A549 (cell line): Measurements from ENCODE around the gene TAS2R50. TPM values are rescaled to one million over a fixed set of nuclear protein-coding genes. Genes with fewer than 3 reads are reported as not detected.
A peak's percentile ranks its signal among the peaks of the same experiment; 100 is the strongest.

Experiments used
- ATAC-seq, 2 experiments: fragments of 200-7000 bp in 1 of 2; fragments of >200 bp in 1 of 2; cut with Nextera tagmentation in 1 of 2; cut with Tn5 transposase in 1 of 2; 3 replicates each; pipeline versions ENCODE4 v1.8.0 to v1.9.1; 2018 to 2020; ENCODE audit warnings: mild to moderate bottlenecking in 1 of 2, moderate library complexity in 1 of 2
- CTCF ChIA-PET: fragments of 300-600 bp; sonication (Branson Sonifier 250); formaldehyde crosslinking; extraction: SDS; loops from one replicate; lab custom pipeline; 2021; ENCODE audit warnings: antibody characterized with exemption, inconsistent platforms; lab: Yijun Ruan, JAX
- POLR2A ChIA-PET: fragments of 350-600 bp; formaldehyde crosslinking; extraction: SDS; loops from one replicate; lab custom pipeline; 2021; ENCODE audit warnings: antibody characterized with exemption, inconsistent platforms; lab: Yijun Ruan, JAX
- DNase-seq, 2 experiments: peaks; one replicate each; pipeline versions ENCODE4 v3.0.0 to v3.0.0-alpha.2; 2011 to 2016; ENCODE audit warnings: low read depth in 1 of 2, low spot score in 1 of 2
- FAIRE-seq: peaks from 2 replicates; lab custom pipeline; 2011; peaks lifted over from hg19 to GRCh38; lab: Jason Lieb, UNC
- H3K27ac ChIP-seq, 2 experiments: fragments of >200 bp; sonication (Bioruptor Twin); formaldehyde crosslinking; 3 replicates each; pipeline ENCODE4 v1.5.1; 2016 to 2017
- H3K4me1 ChIP-seq: fragments of >200 bp; sonication (Bioruptor Twin); formaldehyde crosslinking; 3 replicates; pipeline ENCODE4 v1.6.1; 2016
- H3K4me2 ChIP-seq: fragments of >200 bp; sonication (Bioruptor Twin); formaldehyde crosslinking; 3 replicates; pipeline ENCODE4 v1.6.1; 2016
- H3K4me3 ChIP-seq: fragments of >200 bp; sonication (Bioruptor Twin); formaldehyde crosslinking; 3 replicates; pipeline ENCODE4 v1.5.1; 2016
- H3K9me3 ChIP-seq: fragments of >200 bp; sonication (Bioruptor Twin); formaldehyde crosslinking; 3 replicates; pipeline ENCODE4 v1.6.1; 2016
- BCL3 ChIP-seq: fragments of >200 bp; sonication (Bioruptor Twin); formaldehyde crosslinking; IDR thresholded peaks from 3 replicates; pipeline ENCODE4 v1.6.1; 2016
- CHD4 ChIP-seq: fragments of 200-600 bp; sonication (generic); IDR thresholded peaks from 2 replicates; pipeline ENCODE4 v1.6.1; 2016; ENCODE audit warnings: antibody characterized with exemption, mild to moderate bottlenecking, borderline replicate concordance
- EHF ChIP-seq: fragments of 250-450 bp; sonication (Bioruptor Pico); IDR thresholded peaks from 2 replicates; pipeline ENCODE4 v1.5.0; 2020; ENCODE audit warnings: mild to moderate bottlenecking
- FOXS1 ChIP-seq: fragments of 250-450 bp; sonication (Bioruptor Pico); IDR thresholded peaks from 2 replicates; pipeline ENCODE4 v1.5.0; 2020; ENCODE audit warnings: mild to moderate bottlenecking, moderate library complexity
- GATA3 ChIP-seq: IDR thresholded peaks from 2 replicates; pipeline ENCODE4 v1.6.1; 2012; ENCODE audit warnings: borderline replicate concordance
- HOXA7 ChIP-seq: fragments of 250-450 bp; sonication (Bioruptor Pico); IDR thresholded peaks from 2 replicates; pipeline ENCODE4 v1.5.0; 2020; ENCODE audit warnings: mild to moderate bottlenecking, moderate library complexity
- HOXB5 ChIP-seq: fragments of 250-450 bp; sonication (Bioruptor Pico); IDR thresholded peaks from 2 replicates; pipeline ENCODE4 v1.5.0; 2020; ENCODE audit warnings: mild to moderate bottlenecking, moderate library complexity
- JUN ChIP-seq, 2 experiments: fragments of >200 bp; sonication (Bioruptor Twin); formaldehyde crosslinking; IDR thresholded peaks; 2 replicates in 1 of 2; 3 replicates in 1 of 2; pipeline ENCODE4 v1.6.1; 2016 to 2017
- KDM5A ChIP-seq: fragments of 200-600 bp; sonication (generic); IDR thresholded peaks from 2 replicates; pipeline ENCODE4 v1.6.1; 2016; ENCODE audit warnings: antibody characterized with exemption, mild to moderate bottlenecking
- NR3C1 ChIP-seq: fragments of >200 bp; sonication (Bioruptor Twin); formaldehyde crosslinking; IDR thresholded peaks from 3 replicates; pipeline ENCODE4 v1.6.1; 2017
- POLR2A ChIP-seq: IDR thresholded peaks from 2 replicates; pipeline ENCODE4 v1.6.1; 2012; ENCODE audit warnings: mild to moderate bottlenecking, low read length
- RAD21 ChIP-seq, 2 experiments: fragments of >200 bp in 1 of 2; sonication (Bioruptor Twin) in 1 of 2; formaldehyde crosslinking in 1 of 2; IDR thresholded peaks in 1 of 2; conservative IDR thresholded peaks in 1 of 2; 2 replicates in 1 of 2; 3 replicates in 1 of 2; pipeline ENCODE4 v1.6.1; 2012 to 2018; ENCODE audit warnings: inconsistent platforms in 1 of 2
- RARB ChIP-seq: fragments of 250-450 bp; sonication (Bioruptor Pico); IDR thresholded peaks from 2 replicates; pipeline ENCODE4 v1.8.0; 2021; ENCODE audit warnings: mild to moderate bottlenecking, moderate library complexity
- REST ChIP-seq: fragments of 200-600 bp; sonication (generic); IDR thresholded peaks from 2 replicates; pipeline ENCODE4 v1.6.1; 2016; ENCODE audit warnings: antibody characterized with exemption, mild to moderate bottlenecking, moderate library complexity
- RFX5 ChIP-seq: fragments of 450-650 bp; IDR thresholded peaks from 2 replicates; pipeline ENCODE4 v1.7.1; 2014; ENCODE audit warnings: antibody characterized with exemption, mild to moderate bottlenecking, moderate library complexity
- SREBF2 ChIP-seq: fragments of 450-650 bp; IDR thresholded peaks from 2 replicates; pipeline ENCODE4 v1.6.1; 2014; ENCODE audit warnings: mild to moderate bottlenecking, moderate library complexity
- TFCP2L1 ChIP-seq: fragments of 250-450 bp; sonication (Bioruptor Pico); IDR thresholded peaks from 2 replicates; pipeline ENCODE4 v1.5.0; 2021; ENCODE audit warnings: mild to moderate bottlenecking
- USF2 ChIP-seq: fragments of 450-650 bp; IDR thresholded peaks from 2 replicates; pipeline ENCODE4 v1.6.1; 2014; ENCODE audit warnings: antibody characterized with exemption
- WGBS: methylation state at CpG from one replicate; pipeline ENCODE4 v1.1.6; 2017; ENCODE audit errors: missing lambda C conversion rate; 5-methylcytosine and 5-hydroxymethylcytosine counted together
- polyA plus RNA-seq, 4 experiments: library from polyadenylated mRNA; depleted of rRNA in 3 of 4; stranded (reverse); fragments of >200 nt; fragmentation: RNase III in 1 of 4; extraction: RNeasy Plus Mini Kit Qiagen cat#74134 plus additional on column Dnase treatment in 1 of 4; gene quantifications; 2 replicates in 3 of 4; 3 replicates in 1 of 4; pipeline ENCODE4 v1.2.3, GENCODE V29; 2011 to 2017
- TF ChIP-seq, protein P1 (sequence below): fragments of 250-450 bp; sonication (Bioruptor Pico); IDR thresholded peaks from 2 replicates; pipeline ENCODE4 v1.5.0; 2021; ENCODE audit warnings: mild to moderate bottlenecking, moderate library complexity, borderline replicate concordance

The TAS2R50 gene
- polyA plus RNA-seq, 2 of the 4 experiments (the other 2 are of a cell fraction): 0.27 TPM; not detected in 1

DNA sequence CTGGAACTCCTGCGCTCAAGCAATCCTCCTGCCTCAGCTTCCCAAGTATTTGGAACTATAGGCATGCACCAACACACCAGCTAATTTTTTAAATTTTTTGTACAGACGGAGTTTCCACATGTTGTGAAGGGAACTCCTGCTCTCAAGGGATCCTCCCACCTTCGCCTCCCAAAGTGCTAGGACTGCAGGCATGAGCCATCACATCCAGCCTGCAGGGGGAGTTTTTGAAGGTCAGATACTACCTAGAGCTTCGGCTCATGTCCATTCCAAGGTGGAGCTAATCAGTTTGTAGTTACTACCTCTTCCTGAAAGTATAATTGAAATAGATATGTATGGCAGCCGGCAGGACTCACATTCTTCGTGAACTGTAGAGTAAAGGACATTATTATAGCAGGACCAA, 39.4 kb upstream of the TAS2R50 start:
- Histone ChIP-seq H3K4me2 (no peak overlapping the region), H3K4me3 (no peak overlapping the region), H3K9me3 (no peaks in the 10 kb centered on the region), H3K27ac (no peak overlapping the region), H3K4me1 (no peaks in the 10 kb centered on the region)
- WGBS: 91% methylated on average over 6 of the region's 6 CpGs
- ChIA-PET POLR2A (no interaction called here), CTCF (no interaction called here)
- DNase-seq: peak in 1 of 2 experiments; percentile 16
- no peak for TF ChIP-seq EHF (CRISPR knock-in tag)
- TF ChIP-seq NR3C1: no peak
- TF ChIP-seq USF2: no peak
- TF ChIP-seq CHD4: no peak
- no peak for TF ChIP-seq REST
- no peak for TF ChIP-seq HOXA7 (CRISPR knock-in tag)
- TF ChIP-seq, protein P1, sequence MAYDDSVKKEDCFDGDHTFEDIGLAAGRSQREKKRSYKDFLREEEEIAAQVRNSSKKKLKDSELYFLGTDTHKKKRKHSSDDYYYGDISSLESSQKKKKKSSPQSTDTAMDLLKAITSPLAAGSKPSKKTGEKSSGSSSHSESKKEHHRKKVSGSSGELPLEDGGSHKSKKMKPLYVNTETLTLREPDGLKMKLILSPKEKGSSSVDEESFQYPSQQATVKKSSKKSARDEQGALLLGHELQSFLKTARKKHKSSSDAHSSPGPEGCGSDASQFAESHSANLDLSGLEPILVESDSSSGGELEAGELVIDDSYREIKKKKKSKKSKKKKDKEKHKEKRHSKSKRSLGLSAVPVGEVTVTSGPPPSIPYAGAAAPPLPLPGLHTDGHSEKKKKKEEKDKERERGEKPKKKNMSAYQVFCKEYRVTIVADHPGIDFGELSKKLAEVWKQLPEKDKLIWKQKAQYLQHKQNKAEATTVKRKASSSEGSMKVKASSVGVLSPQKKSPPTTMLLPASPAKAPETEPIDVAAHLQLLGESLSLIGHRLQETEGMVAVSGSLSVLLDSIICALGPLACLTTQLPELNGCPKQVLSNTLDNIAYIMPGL (CRISPR knock-in tag): no peak
- ATAC-seq: peak in 1 of 2 experiments; percentile 53; a peak in 2 of 6 replicates
- FAIRE-seq: no peak

DNA sequence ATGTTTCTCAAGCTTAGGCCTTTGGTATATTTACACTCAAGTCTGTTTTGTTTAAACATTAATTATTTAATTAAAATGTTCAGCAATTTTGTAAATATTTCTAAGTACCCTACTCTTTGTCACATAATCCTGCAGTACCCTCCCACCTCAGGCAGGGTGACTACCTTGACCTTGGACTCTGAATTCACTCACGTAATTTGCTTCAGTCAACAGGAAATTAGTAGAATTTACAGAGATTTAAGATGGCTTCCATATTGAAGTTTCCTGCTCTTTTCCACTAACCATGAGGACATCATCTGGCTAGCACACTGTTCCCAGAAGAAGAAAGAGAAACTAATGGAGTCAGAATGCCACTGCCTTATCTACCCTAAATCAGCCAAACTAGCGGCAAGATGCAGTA, 36.7 kb upstream of the TAS2R50 start:
- ATAC-seq: no peak
- H3K4me3 ChIP-seq: no peak overlapping the region
- CTCF ChIA-PET: no interaction called here
- WGBS: 87% methylated on average over 2 of the region's 2 CpGs
- TF ChIP-seq POLR2A: no peak
- no peak for TF ChIP-seq HOXB5
- no peak for TF ChIP-seq BCL3
- no peak for TF ChIP-seq GATA3
- TF ChIP-seq RAD21 (conservative IDR thresholded peaks at IDR 0.05 in 1 of 2, IDR thresholded peaks at IDR 0.05 in 1 of 2): no peak
- TF ChIP-seq HOXA7 (CRISPR knock-in tag): no peak
- TF ChIP-seq FOXS1 (CRISPR knock-in tag): no peak
- no peak for TF ChIP-seq KDM5A
- no peak for TF ChIP-seq NR3C1
- no peak for TF ChIP-seq JUN (IDR thresholded peaks at IDR 0.05)
- TF ChIP-seq SREBF2: no peak
- TF ChIP-seq, all 56 proteins: peak for 0
- H3K4me1 ChIP-seq: no peaks in the 10 kb centered on the region
- POLR2A ChIA-PET: no interaction called here
- H3K9me3 ChIP-seq: no peaks in the 10 kb centered on the region
- no peak for FAIRE-seq
- DNase-seq: no peak
- H3K4me2 ChIP-seq: no peak overlapping the region
- no peak overlapping the region for H3K27ac ChIP-seq

DNA sequence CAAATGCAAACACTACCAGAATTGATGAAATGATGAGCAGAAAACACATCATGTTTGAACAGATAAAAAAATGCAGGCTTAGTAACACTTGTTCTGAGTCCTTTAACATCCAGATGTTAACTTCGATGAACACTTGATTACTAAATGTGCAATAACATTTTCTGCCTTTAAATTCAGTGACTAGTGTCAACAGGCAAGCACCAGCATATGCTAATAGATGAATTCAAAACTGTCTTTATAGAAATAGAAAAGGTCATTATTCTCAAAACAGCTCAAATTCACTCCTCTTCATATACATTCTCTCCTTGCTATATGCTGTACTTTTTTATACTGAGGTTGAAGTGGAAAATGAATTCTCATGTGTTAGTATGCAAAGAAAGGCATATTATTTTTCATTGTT, 35.8 kb upstream of the TAS2R50 start, which contains the start of gene TAS2R19:
TAS2R19 (minus strand) TSS at position 101 of the 400 bp plus-strand sequence; CDS start at position 52, 49 bp downstream.
- POLR2A ChIA-PET: no interaction called here
- ATAC-seq (no peak), DNase-seq (no peak), FAIRE-seq (no peak)
- 67% methylated on average over 1 of the region's 1 CpG for WGBS
- CTCF ChIA-PET: no interaction called here
- TF ChIP-seq RARB (CRISPR knock-in tag) (no peak), TFCP2L1 (no peak), RFX5 (no peak)
- no peak within 1 kb of the TSS for H3K4me3 ChIP-seq
- H3K4me2 ChIP-seq: no peak within 1 kb of the TSS
- no peaks in the 10 kb centered on the region for H3K9me3 ChIP-seq
- H3K27ac ChIP-seq: no peak within 1 kb of the TSS
- no peaks in the 10 kb centered on the region for H3K4me1 ChIP-seq
